ENCODE measurements around the gene AKT2. TPM values are rescaled to one million over a fixed set of nuclear protein-coding genes. Genes with fewer than 3 reads are reported as not detected.

Gene AKT2
- total RNA-seq, 1 experiment from 2014 or later, result 80.6 TPM

DNA sequence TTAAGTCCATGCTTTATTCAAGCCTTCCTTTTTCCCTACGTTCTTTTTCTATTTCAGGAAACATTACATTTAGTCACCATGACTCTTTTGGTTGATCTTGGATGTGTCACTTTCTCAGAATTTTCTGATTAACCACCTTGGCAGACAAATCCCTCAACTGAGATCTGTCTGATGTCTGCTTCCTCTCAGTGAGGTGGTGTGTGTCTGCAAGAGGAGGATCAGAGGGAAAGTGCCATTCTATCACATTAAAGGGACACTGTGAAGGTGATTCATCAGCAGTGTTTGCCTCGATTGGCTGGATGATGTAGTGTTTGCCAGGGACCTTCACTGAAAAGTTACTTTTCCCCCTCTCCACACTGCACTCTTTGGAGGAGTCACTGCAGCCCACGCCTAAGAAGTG is 55.7 kb downstream of the AKT2 start:
- intact Hi-C loops (cut with micrococcal nuclease), result no loop called here
- H3K9me2 ChIP-seq (replicated peaks; ENCODE audit: low read length), result no peaks in the 10 kb centered on the region
- TF ChIP-seq EZH2phosphoT487 (IDR thresholded peaks at IDR 0.05; ENCODE audit: borderline replicate concordance, low read length), result no peak
- TF ChIP-seq, protein P1, sequence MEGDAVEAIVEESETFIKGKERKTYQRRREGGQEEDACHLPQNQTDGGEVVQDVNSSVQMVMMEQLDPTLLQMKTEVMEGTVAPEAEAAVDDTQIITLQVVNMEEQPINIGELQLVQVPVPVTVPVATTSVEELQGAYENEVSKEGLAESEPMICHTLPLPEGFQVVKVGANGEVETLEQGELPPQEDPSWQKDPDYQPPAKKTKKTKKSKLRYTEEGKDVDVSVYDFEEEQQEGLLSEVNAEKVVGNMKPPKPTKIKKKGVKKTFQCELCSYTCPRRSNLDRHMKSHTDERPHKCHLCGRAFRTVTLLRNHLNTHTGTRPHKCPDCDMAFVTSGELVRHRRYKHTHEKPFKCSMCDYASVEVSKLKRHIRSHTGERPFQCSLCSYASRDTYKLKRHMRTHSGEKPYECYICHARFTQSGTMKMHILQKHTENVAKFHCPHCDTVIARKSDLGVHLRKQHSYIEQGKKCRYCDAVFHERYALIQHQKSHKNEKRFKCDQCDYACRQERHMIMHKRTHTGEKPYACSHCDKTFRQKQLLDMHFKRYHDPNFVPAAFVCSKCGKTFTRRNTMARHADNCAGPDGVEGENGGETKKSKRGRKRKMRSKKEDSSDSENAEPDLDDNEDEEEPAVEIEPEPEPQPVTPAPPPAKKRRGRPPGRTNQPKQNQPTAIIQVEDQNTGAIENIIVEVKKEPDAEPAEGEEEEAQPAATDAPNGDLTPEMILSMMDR (conservative IDR thresholded peaks at IDR 0.05; ENCODE audit: low read depth, low read length), result no peak
- H3K9ac ChIP-seq (ENCODE audit: low read length), result no peak overlapping the region
- no peak overlapping the region for H2AFZ ChIP-seq (ENCODE audit: low read length)
- H3K27ac ChIP-seq (ENCODE audit: low read length), result no peak overlapping the region
- H3K4me1 ChIP-seq (ENCODE audit: insufficient read depth, low read length), result peaks cover 17% of the 10 kb centered on the region
- ChIA-PET CTCF (no interaction called here), POLR2A (ENCODE audit: unreplicated experiment) (no interaction called here)
- ATAC-seq (peak; percentile 14; the same call in 1 of the 2 replicates), DNase-seq (peak; percentile 41)
- no peaks in the 10 kb centered on the region for H3K27me3 ChIP-seq (ENCODE audit: low read length)
- H3K4me3 ChIP-seq (ENCODE audit: low read length), result no peak overlapping the region
- no peak overlapping the region for H3K4me2 ChIP-seq (ENCODE audit: low read length)
- H3K9me3 ChIP-seq (ENCODE audit: low read length), result no peaks in the 10 kb centered on the region
- no peaks in the 10 kb centered on the region for H3F3A ChIP-seq (ENCODE audit: low read length, unreplicated experiment)
- no peaks in the 10 kb centered on the region for H3K36me3 ChIP-seq (ENCODE audit: low read depth, low read length)
- no peaks in the 10 kb centered on the region for H4K20me1 ChIP-seq (ENCODE audit: low read length)
- BruUV-seq (replicated peaks), result no TSS peak
- no peaks in the 10 kb centered on the region for H3K79me2 ChIP-seq (ENCODE audit: low read length)

DNA sequence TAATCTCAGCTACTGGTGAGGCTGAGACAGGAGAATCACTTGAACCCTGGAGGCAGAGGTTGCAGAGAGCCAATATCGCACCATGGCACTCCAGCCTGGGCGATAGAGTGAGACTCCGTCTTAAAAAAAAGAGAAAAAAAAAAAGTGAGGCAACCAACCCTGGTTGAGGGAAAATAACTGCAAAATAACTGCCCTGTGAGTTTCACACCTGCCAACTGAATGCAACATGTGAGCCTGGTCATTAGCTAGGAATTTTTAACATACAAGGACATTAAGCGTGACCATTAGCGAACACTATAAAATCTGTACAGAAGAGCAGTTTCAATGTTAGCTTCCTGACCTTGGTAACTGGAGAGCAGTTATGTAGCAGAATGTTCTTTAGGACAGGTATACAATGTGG is 56.3 kb downstream of the AKT2 start:
- H3K27me3 ChIP-seq (ENCODE audit: low read length), result no peaks in the 10 kb centered on the region
- no peak for TF ChIP-seq EZH2 (IDR thresholded peaks at IDR 0.05; ENCODE audit: low read length, unreplicated experiment)
- TF ChIP-seq, protein P1 (conservative IDR thresholded peaks at IDR 0.05; ENCODE audit: low read depth, low read length), result no peak
- TF ChIP-seq EZH2phosphoT487 (IDR thresholded peaks at IDR 0.05; ENCODE audit: borderline replicate concordance, low read length), result no peak
- no TSS peak for BruUV-seq (replicated peaks)
- H3K9me3 ChIP-seq (ENCODE audit: low read length), result no peaks in the 10 kb centered on the region
- no peak overlapping the region for H3K27ac ChIP-seq (ENCODE audit: low read length)
- peaks cover 17% of the 10 kb centered on the region for H3K4me1 ChIP-seq (ENCODE audit: insufficient read depth, low read length)
- H3K9ac ChIP-seq (ENCODE audit: low read length), result no peak overlapping the region
- ChIA-PET POLR2A (ENCODE audit: unreplicated experiment) (no interaction called here), CTCF (no interaction called here)
- H3K79me2 ChIP-seq (ENCODE audit: low read length), result no peaks in the 10 kb centered on the region
- H3F3A ChIP-seq (ENCODE audit: low read length, unreplicated experiment), result no peaks in the 10 kb centered on the region
- H4K20me1 ChIP-seq (ENCODE audit: low read length), result no peaks in the 10 kb centered on the region
- H3K4me2 ChIP-seq (ENCODE audit: low read length), result no peak overlapping the region
- intact Hi-C loops (cut with micrococcal nuclease), result no loop called here
- H3K36me3 ChIP-seq (ENCODE audit: low read depth, low read length), result no peaks in the 10 kb centered on the region
- H2AFZ ChIP-seq (ENCODE audit: low read length), result no peak overlapping the region
- H3K9me2 ChIP-seq (replicated peaks; ENCODE audit: low read length), result no peaks in the 10 kb centered on the region
- ATAC-seq, result no peak
- no peak for DNase-seq
- no peak overlapping the region for H3K4me3 ChIP-seq (ENCODE audit: low read length)

DNA sequence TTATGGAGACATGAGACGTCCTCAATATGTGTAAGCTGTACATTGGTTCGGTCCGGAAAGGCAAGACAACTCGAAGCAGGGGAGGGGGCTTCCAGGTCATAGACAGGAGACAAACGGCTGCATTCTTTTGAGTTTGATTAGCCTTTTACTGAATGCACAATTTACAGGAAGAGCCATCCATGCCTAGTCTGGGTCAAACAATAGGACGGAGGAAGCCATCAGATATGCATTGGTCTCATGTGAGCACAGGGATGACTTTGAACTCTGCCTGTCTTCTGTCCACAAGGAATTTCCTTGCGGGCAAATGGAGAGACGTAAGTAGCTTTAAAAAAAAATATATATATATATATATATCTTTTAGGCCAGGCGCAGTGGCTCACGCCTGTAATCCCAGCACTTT is 56.8 kb downstream of the AKT2 start:
- Histone ChIP-seq H3K27ac (ENCODE audit: low read length) (no peak overlapping the region), H3K9me3 (ENCODE audit: low read length) (no peaks in the 10 kb centered on the region), H3K27me3 (ENCODE audit: low read length) (no peaks in the 10 kb centered on the region), H2AFZ (ENCODE audit: low read length) (no peak overlapping the region), H3K9ac (ENCODE audit: low read length) (no peak overlapping the region), H3K4me3 (ENCODE audit: low read length) (no peak overlapping the region), H3K36me3 (ENCODE audit: low read depth, low read length) (no peaks in the 10 kb centered on the region), H3K4me1 (ENCODE audit: insufficient read depth, low read length) (peaks cover 17% of the 10 kb centered on the region), H3K9me2 (replicated peaks; ENCODE audit: low read length) (no peaks in the 10 kb centered on the region), H3F3A (ENCODE audit: low read length, unreplicated experiment) (no peaks in the 10 kb centered on the region), H4K20me1 (ENCODE audit: low read length) (no peaks in the 10 kb centered on the region), H3K79me2 (ENCODE audit: low read length) (no peaks in the 10 kb centered on the region), H3K4me2 (ENCODE audit: low read length) (no peak overlapping the region)
- DNase-seq (no peak), ATAC-seq (no peak)
- TF ChIP-seq EZH2phosphoT487 (IDR thresholded peaks at IDR 0.05; ENCODE audit: borderline replicate concordance, low read length) (no peak), EZH2 (IDR thresholded peaks at IDR 0.05; ENCODE audit: low read length, unreplicated experiment) (no peak)
- TF ChIP-seq, protein P1 (conservative IDR thresholded peaks at IDR 0.05; ENCODE audit: low read depth, low read length), result no peak
- intact Hi-C loops (cut with micrococcal nuclease), result no loop called here
- no TSS peak for BruUV-seq (replicated peaks)
- ChIA-PET CTCF (no interaction called here), POLR2A (ENCODE audit: unreplicated experiment) (no interaction called here)
